Activated T-helper 1 cell treated with anti-CD3 and anti-CD28 coated beads, Interleukin-12 subunit alpha, Interleukin-12 subunit beta, Interleukin-2, Interleukin-4 antibody, amounts not matched to agents 30 ng/mL and 10 ng/mL and 1 ng/mL, durations not matched to agents 14 hours and 24 hours and 36 hours (primary cell): ENCODE results near the gene TNFRSF14. TPM values are rescaled to one million over a fixed set of nuclear protein-coding genes. Genes with fewer than 3 reads are reported as not detected.

Experiments used
- DNase-seq: peaks from one replicate; pipeline ENCODE4 v3.0.0; 2021; ENCODE audit warnings: low spot score
- H3K27ac Mint-ChIP-seq: one replicate; pipeline ENCODE4 v1.8.0; 2021; ENCODE audit warnings: mild to moderate bottlenecking, mixed read lengths
- H3K27me3 Mint-ChIP-seq: one replicate; pipeline ENCODE4 v1.8.0; 2022; ENCODE audit warnings: mild to moderate bottlenecking, moderate library complexity, mixed read lengths; ENCODE audit not compliant: insufficient read depth
- H3K36me3 Mint-ChIP-seq: one replicate; pipeline ENCODE4 v1.8.0; 2021; ENCODE audit warnings: low read depth, mixed read lengths
- H3K4me1 Mint-ChIP-seq: one replicate; pipeline ENCODE4 v1.8.0; 2021; ENCODE audit warnings: low read depth, mixed read lengths
- H3K4me3 Mint-ChIP-seq: one replicate; pipeline ENCODE4 v1.8.0; 2021; ENCODE audit warnings: mild to moderate bottlenecking, moderate library complexity, mixed read lengths
- H3K9me3 Mint-ChIP-seq: one replicate; pipeline ENCODE4 v1.8.0; 2021; ENCODE audit warnings: mixed read lengths
- intact Hi-C: fragments of 100-400 bp; cut with micrococcal nuclease; formaldehyde crosslinking; loops from one replicate; pipeline ENCODE4 v1.15.1; 2024
- total RNA-seq: library from RNA; stranded (reverse); gene quantifications from 2 replicates; pipeline ENCODE4 v1.2.3, GENCODE V29; 2022

The TNFRSF14 gene
- total RNA-seq, 1 donor from 2014 or later, result 207 TPM

DNA sequence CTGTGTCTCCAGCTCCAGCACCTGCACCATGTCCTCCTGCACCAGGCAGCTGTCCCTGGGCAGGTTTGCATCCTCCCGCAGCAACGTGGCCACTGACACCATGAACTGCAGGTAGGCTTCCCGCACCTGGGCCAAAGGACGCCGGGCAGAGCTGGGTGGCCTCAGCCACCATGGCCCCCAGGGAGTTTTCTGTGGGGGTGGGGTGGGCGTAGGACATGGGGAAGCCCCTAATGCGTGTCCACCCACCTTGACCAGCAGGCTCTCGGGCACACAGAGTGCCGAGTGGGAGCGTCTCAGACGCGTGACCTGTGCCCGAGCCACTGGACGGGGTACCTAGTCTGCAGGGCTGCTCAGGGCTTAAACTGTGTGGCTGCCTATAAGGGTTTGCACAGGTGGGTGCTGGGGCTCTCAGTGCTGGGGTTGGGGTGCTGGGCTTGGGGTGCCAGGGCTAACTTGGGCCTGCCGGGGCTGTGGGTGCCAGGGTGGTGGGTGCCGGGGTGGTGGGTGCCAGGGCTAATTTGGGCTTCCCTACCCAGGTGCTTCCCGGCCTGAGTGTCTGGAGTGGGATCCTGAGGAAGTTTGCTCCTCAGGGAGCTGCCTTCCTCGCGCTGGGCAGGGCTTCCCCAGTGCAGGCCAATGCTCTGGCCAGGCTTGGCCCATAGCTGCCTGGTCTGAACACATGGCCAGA is 48.1 kb downstream of the TNFRSF14 start:
- no peak for DNase-seq
- no peaks in the 10 kb centered on the region for H3K4me1 Mint-ChIP-seq
- no peaks in the 10 kb centered on the region for H3K9me3 Mint-ChIP-seq
- no peak overlapping the region for H3K27ac Mint-ChIP-seq
- no peak overlapping the region for H3K4me3 Mint-ChIP-seq
- intact Hi-C loops, result no loop called here
- H3K27me3 Mint-ChIP-seq, result peaks cover 13% of the 10 kb centered on the region
- H3K36me3 Mint-ChIP-seq, result no peaks in the 10 kb centered on the region

DNA sequence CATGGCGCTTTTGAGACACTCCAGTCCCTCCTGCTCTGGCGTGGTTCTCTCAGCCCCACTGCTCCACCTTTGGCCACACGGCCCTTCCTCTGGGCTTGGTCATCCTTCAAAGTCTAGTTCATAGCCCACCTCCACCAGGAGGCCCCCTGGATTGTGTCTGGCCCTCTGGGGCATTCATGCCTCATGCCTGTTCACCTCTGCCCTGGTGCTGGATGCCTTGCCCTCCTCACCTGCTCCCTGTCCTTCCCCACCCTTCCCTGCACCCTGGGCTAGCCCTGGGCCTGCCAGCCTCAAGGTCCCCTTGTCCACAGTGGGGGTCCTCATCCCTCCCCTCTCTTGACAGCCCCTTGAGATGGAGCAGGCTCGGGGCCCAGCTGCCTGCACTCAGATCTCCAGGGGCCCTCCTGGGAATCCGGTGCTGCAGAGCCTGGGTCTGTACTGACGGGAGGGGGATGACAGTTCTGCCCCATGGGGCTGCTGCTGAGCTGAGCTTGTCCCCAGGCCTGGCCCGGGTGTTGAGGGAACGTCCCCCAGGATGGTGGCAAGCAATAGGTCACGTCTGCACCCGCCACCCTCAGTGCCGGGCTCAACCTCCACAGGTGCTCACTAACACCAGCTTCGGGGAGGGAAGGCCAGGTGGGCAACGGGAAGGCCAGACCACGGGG is 48.8 kb downstream of the TNFRSF14 start:
- H3K9me3 Mint-ChIP-seq, result no peaks in the 10 kb centered on the region
- H3K4me1 Mint-ChIP-seq, result no peaks in the 10 kb centered on the region
- H3K36me3 Mint-ChIP-seq, result no peaks in the 10 kb centered on the region
- intact Hi-C loops, result no loop called here
- H3K27ac Mint-ChIP-seq, result no peak overlapping the region
- H3K27me3 Mint-ChIP-seq, result peaks cover 13% of the 10 kb centered on the region
- no peak overlapping the region for H3K4me3 Mint-ChIP-seq
- DNase-seq, result no peak

DNA sequence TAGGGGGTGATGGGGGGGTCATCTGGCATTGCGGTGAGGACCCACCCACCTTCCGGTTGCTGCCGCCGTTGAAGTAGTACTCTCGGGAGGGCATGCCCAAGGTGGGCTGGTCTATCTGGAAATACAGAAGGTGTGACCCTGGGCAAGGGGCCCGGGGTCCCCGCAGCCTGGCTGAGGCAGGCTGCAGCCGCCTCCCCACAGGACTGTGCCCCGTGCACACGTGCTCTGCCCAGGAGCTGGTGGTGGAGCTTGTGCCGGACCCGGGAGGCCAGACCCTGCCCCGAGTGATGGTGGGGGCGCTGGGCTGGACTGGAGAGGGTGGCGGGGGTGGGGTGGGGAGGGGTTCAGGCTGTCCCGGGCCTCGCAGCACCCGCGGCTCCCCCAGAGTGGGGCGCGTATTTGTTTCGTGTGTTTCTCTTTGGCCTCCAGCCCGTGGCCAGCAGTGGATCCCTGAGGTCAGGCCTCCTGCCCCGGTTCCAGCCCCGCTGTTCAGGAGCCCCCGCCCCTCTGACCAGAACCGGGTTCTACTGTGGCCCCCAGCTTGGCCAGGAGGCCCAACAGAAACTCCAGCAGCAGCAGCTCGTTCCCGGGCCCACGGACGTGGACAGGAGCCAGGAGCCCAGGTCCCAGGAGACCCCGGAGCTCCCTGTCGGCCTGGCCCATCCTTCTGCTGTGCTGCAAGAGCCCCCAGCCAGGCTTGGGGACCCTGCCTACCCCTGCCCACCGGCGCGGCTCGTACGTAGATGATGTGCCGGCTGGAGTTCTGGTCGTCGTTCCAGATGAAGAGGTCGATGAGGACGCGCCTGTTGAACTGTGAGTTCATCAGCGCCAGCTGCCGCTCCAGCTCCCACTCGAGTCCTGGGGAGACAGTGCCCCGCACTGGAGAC is 49.6 kb downstream of the TNFRSF14 start:
- H3K9me3 Mint-ChIP-seq, result no peaks in the 10 kb centered on the region
- H3K27me3 Mint-ChIP-seq, result peaks cover 11% of the 10 kb centered on the region
- H3K36me3 Mint-ChIP-seq, result no peaks in the 10 kb centered on the region
- intact Hi-C loops, result no loop called here
- no peak for DNase-seq
- H3K4me1 Mint-ChIP-seq, result no peaks in the 10 kb centered on the region
- H3K27ac Mint-ChIP-seq, result no peak overlapping the region
- no peak overlapping the region for H3K4me3 Mint-ChIP-seq

- Mint-ChIP-seq H3K9me3 (no peaks in the 10 kb centered on the region), H3K27me3 (peaks cover 4% of the 10 kb centered on the region), H3K27ac (no peak overlapping the region), H3K36me3 (no peaks in the 10 kb centered on the region), H3K4me3 (no peak overlapping the region), H3K4me1 (no peaks in the 10 kb centered on the region)
- DNase-seq, result no peak
- intact Hi-C loops, result no loop called here
Measured at GRCh38 chr1:2606396-2606880, 50.3 kb downstream of the TNFRSF14 start.

DNA sequence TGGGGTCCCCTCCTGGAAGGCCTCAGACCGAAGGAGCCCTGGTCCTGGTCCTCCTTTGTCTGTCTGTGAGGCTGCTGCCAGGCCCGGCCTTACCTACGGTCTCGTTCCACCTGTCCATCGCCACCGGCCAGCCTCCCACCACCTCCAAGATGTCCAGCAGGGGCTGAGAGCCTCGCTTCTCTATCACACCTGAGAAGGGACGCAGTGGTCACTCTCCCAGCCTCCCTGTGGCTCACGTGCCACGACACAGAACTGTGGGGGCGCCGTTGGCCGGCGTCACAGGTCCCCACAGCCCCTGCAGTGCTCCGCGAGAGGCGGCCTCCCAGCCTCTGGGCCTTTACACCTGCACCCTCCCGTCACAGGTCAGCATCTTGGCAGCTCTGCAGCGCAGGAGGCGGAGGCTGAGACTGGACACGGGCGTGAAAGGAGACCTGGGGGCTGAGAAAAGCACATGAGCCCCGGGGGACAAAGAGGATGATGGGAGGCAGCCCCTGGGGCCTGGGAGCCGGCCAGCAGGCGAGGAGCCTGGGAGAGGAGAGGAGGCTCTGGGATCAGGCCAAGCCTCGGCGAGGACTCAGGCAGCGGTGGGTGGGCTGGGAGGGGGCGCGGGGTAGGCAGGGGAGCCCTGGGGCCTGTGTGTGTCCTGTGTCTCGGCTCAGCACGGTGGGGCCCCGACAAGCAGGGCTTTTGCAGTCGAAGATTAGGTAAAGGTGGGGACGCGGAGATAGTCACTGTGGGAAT is 50.9 kb downstream of the TNFRSF14 start:
- H3K9me3 Mint-ChIP-seq, result no peaks in the 10 kb centered on the region
- no peaks in the 10 kb centered on the region for H3K4me1 Mint-ChIP-seq
- H3K36me3 Mint-ChIP-seq, result no peaks in the 10 kb centered on the region
- intact Hi-C loops, result no loop called here
- H3K4me3 Mint-ChIP-seq, result no peak overlapping the region
- H3K27ac Mint-ChIP-seq, result no peak overlapping the region
- peaks cover 3% of the 10 kb centered on the region for H3K27me3 Mint-ChIP-seq
- DNase-seq, result no peak

DNA sequence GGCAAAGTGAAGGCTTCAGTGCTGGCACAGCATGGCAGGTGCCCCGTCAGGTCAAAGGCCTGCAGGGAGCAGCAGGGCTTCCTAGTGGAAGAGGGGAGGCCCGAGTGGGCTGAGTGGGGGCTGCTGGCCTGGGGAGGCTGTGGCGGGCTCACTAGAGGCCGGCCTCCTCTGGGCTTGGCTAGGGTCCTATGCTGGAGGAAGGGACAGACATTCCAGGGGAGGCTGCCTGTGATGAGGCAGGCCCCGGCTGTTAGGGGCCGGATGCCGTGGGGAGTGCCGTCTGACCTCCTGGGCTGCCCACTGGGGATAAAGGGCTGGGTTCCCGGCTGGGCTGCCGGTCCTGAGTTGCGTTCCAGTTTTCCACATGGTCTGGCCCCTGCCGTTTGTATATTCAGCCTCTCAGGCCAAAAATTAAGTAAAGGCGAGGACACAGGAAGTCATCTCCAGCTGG is 51.5 kb downstream of the TNFRSF14 start:
- intact Hi-C loops, result no loop called here
- no peaks in the 10 kb centered on the region for H3K36me3 Mint-ChIP-seq
- no peaks in the 10 kb centered on the region for H3K9me3 Mint-ChIP-seq
- no peak overlapping the region for H3K27ac Mint-ChIP-seq
- DNase-seq, result no peak
- no peak overlapping the region for H3K4me3 Mint-ChIP-seq
- no peaks in the 10 kb centered on the region for H3K4me1 Mint-ChIP-seq
- H3K27me3 Mint-ChIP-seq, result no peaks in the 10 kb centered on the region

GRCh38 chr1:2609319-2610035 is 53.3 kb downstream of the TNFRSF14 start:
- intact Hi-C loops, result no loop called here
- Mint-ChIP-seq H3K27me3 (no peaks in the 10 kb centered on the region), H3K4me3 (no peak overlapping the region), H3K9me3 (peaks cover 9% of the 10 kb centered on the region), H3K4me1 (no peaks in the 10 kb centered on the region), H3K36me3 (no peaks in the 10 kb centered on the region), H3K27ac (no peak overlapping the region)
- DNase-seq, result no peak

DNA sequence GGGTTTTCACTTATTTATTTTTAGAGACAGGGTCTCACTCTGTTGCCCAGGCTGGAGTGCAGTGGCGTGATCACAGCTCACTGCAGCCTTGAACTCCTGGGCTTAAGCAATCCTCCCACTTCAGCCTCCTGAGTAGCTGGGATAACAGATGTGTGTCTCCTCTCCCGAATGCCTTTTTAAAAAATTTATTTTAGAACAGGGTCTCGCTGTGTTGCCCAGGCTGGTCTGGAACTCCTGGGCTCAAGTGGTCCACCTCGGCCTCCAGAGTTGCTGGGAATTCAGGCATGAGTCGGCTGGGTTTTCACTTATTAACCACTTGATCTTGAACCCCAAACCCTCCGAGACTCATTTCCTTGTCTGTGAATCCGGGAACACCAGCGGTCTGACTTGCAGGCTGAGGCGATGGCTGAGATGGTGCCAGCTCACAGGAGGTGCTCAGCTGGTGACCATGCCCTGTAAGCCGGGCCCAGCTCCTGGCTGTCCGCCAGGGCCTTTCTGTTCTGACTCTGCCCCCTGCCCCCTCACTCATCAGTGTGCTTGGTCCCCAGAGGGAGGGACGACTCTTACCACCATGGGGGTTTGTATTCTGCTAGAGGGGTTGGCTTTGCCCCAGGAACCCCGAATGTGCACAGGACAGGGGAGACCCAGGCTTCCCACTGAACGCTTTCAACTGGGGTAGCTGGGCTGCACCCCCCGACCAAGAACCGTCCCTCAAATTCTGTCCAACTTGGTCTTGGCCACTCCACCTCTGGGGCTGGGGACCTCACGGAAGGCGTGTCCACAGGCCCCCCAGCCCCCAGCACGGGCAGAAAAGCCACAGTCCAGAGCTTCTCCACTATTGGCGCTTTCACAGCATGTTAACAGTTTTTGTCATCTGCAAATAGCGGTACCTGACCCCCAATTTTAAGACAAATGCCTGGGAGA is 54.1 kb downstream of the TNFRSF14 start:
- intact Hi-C loops, result no loop called here
- no peaks in the 10 kb centered on the region for H3K4me1 Mint-ChIP-seq
- H3K4me3 Mint-ChIP-seq, result no peak overlapping the region
- no peak overlapping the region for H3K27ac Mint-ChIP-seq
- no peak for DNase-seq
- H3K36me3 Mint-ChIP-seq, result no peaks in the 10 kb centered on the region
- H3K9me3 Mint-ChIP-seq, result peaks cover 16% of the 10 kb centered on the region
- H3K27me3 Mint-ChIP-seq, result no peaks in the 10 kb centered on the region

DNA sequence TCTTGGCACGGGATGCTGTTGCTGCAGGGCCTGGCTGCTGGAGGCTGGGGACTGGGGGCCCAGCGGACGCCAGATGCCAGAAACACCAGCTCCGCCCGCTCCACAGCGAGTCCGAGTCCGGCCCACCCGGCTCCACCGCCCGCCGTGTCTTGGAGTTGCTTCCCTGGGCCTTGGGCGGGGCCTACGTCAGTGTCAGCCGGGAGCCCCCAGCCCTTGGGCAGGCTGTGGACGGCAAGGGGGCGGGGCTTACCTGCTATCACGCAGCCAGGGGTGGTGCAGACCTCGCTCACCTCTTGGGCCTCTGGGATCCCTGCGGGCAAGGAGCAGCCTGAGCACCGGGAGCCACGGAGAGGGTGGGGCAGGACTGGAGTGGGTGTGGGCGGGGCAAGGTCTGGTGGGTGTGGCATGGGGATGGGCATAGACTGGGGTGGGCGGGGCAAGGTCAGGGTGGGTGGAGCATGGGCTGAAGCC is 54.9 kb downstream of the TNFRSF14 start:
- intact Hi-C loops, result no loop called here
- no peaks in the 10 kb centered on the region for H3K4me1 Mint-ChIP-seq

DNA sequence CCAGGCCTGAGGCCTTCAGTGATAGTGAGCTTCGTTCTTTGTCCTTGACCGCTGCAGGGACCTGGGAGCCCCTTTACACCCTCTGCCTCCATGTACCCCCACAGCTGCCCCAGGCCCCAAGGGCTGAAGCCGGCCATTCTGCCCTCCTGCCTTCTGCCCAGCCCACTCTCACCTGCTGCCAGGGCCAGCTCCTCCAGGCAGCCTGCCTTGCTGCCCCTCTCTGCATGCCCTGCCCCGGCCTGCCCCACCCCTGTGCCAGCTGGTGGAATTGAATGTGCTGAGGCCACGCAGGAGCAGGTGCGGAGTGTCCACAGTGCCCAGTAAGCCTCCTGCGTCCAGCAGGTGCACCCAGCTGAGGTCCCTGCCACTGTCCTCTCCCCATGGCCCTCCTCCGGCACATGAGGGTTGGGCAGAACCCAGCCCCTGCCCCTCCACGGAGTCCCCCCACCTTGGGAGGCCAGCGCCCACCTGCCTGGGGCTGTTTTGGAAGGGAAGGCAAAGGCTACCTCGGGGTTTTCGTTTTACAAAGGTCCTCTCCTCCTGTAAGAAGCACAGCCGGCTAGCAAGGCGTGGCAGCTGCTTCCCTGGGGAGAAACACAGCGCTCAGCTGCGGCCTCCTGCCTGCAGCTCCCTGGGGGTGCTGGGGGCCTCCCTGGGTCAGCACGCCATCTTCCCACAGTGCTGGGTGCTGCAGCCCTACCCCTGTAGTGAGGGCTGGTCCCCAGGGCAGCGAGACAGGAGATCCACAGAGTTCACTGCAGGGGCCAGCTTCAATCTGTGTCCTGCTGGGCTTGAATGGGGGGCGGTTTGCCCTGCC is 55.7 kb downstream of the TNFRSF14 start:
- DNase-seq, result no peak
- peaks cover 2% of the 10 kb centered on the region for H3K36me3 Mint-ChIP-seq
- H3K9me3 Mint-ChIP-seq, result peaks cover 29% of the 10 kb centered on the region
- intact Hi-C loops, result no loop called here
- H3K27ac Mint-ChIP-seq, result no peak overlapping the region
- H3K27me3 Mint-ChIP-seq, result no peaks in the 10 kb centered on the region
- no peaks in the 10 kb centered on the region for H3K4me1 Mint-ChIP-seq
- H3K4me3 Mint-ChIP-seq, result no peak overlapping the region

More for the DNA sequence above, 54.9 kb downstream of the TNFRSF14 start:
- Mint-ChIP-seq H3K27me3 (no peaks in the 10 kb centered on the region), H3K9me3 (peaks cover 23% of the 10 kb centered on the region), H3K27ac (no peak overlapping the region), H3K4me3 (no peak overlapping the region), H3K36me3 (peaks cover 2% of the 10 kb centered on the region)
- no peak for DNase-seq
